ENCODE measurements around the gene ITGB8.
"Not testable (repeated sequence)": the region's sequence is repeated elsewhere in the genome, so short reads cannot be mapped to it uniquely, and the experiment has no call there.

The ITGB8 gene

DNA sequence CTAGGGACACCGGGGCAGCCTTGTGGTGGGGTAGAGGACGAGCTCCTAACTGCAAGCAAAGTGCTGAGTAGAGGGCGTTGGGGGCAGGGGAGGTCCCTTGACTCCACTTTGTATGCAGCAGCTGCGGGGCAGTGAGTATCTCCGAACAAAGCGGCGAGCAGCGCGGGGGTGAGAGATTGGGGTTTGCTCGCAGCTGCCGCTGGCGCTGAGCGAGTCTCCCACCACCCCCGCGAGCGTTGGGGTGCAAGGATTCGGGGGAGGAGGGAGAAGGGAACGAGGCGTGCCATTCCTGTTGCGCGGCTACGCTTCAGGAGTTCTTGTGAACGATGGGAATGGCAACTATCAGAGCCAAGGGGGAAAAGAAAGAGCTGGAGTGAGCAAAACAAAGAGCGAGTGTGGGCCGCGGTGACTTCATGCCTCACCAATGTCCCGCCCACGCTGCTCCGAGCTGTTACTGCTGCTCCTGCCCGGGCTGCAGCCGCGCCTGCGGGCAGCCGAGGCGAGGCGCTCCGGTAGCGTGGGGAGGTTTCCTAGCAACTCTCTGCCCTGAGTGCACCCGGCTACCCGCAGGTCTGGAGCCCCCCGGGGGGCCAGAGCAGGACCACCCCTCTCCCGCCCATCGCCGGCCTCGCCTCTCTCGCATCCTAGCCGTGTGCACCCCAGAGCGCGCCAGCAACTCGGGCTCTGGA is at the start of gene ITGB8:
ITGB8 (plus strand) TSS at position 662 of the 689 bp plus-strand sequence. CDS start 907 bp downstream, outside the sequence.
- DNase-seq (ENCODE audit: low spot score), result peak; percentile 87

- DNase-seq (ENCODE audit: low spot score), result no peak
Observed at GRCh38 chr7:20282959-20283358, 47.7 kb upstream of the ITGB8 start.

DNA sequence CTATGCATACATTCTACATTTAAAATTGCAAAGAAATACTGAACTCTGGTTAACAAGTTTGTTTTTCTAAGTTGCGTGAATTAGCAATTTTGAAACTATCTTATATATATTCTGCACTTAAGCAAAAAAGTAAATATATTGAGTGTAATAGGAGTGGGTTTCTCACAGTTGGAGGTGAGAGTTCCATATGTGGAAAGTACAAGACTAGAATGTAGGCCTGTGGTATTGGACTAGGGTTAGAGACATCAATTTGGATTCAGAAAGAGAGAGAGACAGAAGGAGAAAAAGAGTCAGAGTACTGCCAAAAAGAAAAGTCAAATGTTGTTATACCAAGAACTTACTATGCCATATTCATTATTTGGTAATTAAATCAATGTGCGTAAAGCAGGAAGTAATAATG is 47.3 kb upstream of the ITGB8 start:
- no peak for DNase-seq (ENCODE audit: low spot score)

- no peak for DNase-seq (ENCODE audit: low spot score)
Observed at GRCh38 chr7:20284003-20284770, 46.5 kb upstream of the ITGB8 start.

- no peak for DNase-seq (ENCODE audit: low spot score)
Observed at GRCh38 chr7:20284771-20285143, 45.9 kb upstream of the ITGB8 start.

GRCh38 chr7:20287317-20287716 is 43.4 kb upstream of the ITGB8 start:
- no peak for DNase-seq (ENCODE audit: low spot score)

GRCh38 chr7:20288036-20288435 is 42.7 kb upstream of the ITGB8 start:
- DNase-seq (ENCODE audit: low spot score), result no peak

DNA sequence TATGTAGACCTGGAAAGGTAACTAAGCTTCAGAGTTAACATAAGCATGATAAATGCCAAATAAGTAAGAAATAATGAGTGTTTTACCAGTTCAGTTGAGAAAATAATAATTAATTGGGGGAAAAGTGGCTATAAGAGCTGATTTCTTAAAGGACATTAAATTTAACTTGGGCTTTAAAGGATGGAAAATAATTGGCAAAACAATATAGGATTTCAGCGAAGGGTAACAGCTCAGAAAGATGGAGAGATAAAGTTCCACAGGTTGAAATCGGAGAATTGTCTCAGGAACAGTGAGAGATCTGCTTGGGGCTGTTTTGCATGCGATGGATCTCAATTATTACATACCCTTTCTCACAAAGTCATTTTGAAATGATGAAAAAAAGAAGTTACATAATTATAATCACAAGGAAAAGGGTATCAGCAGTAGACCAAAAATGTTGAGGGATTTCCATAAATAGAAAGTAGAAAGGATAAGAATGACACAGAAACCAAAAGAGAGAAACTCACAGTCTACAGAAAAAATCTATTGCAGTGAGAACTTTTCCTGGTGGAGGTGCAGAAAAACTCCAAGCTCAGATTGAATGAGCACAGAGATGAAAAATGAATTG is 40.1 kb upstream of the ITGB8 start:
- no peak for DNase-seq (ENCODE audit: low spot score)

- DNase-seq (ENCODE audit: low spot score), result no peak
Observed at GRCh38 chr7:20293336-20293735, 37.4 kb upstream of the ITGB8 start.

GRCh38 chr7:20296444-20296843 is 34.3 kb upstream of the ITGB8 start:
- no peak for DNase-seq (ENCODE audit: low spot score)

DNA sequence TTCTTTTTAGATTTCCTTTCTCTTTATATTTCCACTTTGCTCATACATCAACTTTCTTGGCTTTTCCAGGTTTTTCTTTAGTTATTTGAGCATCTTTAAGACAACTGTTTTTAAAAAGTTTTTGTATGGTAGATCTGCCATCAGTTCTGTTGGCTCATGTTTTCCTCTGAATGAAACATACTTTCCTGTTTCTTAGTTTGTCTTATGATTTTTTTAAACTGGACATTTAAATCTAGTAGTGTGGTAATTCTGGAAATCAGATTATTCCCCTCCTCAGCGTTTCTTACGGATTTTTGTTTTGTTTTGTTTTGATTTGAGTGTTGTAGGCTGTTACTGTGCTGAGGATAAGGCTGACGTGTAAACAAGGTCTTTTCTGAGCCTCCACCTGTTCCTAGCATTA is 33.8 kb upstream of the ITGB8 start:
- no peak for DNase-seq (ENCODE audit: low spot score)

- DNase-seq (ENCODE audit: low spot score), result no peak
Observed at GRCh38 chr7:20298486-20298901, 32.2 kb upstream of the ITGB8 start.

GRCh38 chr7:20299145-20299544 is 31.6 kb upstream of the ITGB8 start:
- DNase-seq (ENCODE audit: low spot score), result no peak

- no peak for DNase-seq (ENCODE audit: low spot score)
Observed at GRCh38 chr7:20299647-20300312, 30.9 kb upstream of the ITGB8 start.

GRCh38 chr7:20301311-20301939 is 29.3 kb upstream of the ITGB8 start:
- no peak for DNase-seq (ENCODE audit: low spot score)

GRCh38 chr7:20302300-20302699 is 28.4 kb upstream of the ITGB8 start:
- DNase-seq (ENCODE audit: low spot score), result not testable (repeated sequence)

DNA sequence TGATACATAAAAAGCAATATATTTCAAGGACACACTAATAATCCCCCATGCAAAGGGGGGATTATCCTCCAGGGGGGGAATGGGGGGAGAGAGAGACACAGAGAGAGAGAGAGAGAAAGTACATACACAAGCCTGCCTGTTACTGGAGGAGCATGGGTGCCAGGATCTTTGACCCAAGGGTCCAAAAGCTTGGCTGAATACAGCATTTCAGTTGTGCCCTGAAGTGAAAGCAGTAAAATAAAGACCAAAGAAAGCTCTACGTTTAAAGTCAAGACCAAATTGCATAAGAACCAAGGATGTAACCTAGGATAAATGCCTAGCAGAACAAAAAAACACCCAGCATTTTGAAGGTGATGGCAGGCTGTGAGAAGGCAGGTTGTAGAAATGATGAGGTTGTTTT is 27.8 kb upstream of the ITGB8 start:
- DNase-seq (ENCODE audit: low spot score), result no peak

GRCh38 chr7:20304366-20304765 is 26.3 kb upstream of the ITGB8 start:
- no peak for DNase-seq (ENCODE audit: low spot score)

DNA sequence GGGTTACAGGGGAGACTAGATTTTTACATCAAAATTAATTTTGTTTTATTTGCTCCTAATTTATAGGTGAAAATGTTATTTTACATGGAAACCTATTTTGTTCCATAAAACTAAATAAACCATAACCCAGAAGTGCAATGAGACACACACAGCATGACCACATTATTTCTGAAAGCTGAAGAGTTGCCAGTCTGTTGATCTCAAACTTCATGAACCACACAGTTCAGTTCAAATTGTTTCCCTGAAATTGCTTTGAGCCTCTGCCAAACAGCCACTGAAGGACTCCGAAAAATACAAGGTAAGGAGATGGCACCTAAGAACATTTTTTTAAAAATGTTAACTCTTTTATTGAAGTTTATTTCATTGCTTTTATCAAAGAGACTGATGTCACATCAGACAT is 25.0 kb upstream of the ITGB8 start:
- no peak for DNase-seq (ENCODE audit: low spot score)

DNA sequence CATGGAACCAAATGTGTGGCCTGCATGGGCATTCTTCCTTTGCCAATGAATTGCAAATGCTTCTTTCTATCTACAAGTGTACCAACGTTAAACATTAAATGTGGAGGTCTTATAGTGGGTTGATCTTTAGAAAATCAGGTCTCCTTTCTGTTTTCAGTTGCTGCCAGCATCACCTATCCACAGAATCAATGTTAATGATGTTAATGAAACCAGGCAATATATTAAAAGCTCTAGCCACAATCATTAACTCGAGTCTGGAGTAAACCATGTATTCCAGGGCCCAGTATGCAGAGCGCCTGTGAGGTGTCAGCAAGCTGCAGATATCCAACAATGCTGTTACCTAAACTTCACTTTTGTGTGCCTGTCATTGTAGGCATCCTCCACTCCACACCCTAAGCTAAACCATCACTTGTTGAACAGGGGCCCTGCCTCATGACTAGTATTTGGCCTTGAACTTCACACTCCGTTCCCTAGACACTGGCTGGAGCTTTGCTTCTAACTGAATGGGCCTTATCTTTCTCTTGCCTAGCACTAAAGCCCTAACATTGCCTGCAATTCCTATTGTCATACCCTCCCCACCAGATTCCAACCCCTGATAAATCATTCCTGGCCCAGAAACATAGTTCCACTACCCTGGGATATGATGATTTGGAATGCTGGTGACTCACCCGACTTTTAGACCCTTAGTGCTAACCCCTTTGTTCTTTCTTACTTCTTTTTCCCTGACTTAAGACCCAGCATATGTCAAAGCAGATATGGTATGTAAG is 24.3 kb upstream of the ITGB8 start:
- DNase-seq (ENCODE audit: low spot score), result no peak

- no peak for DNase-seq (ENCODE audit: low spot score)
Observed at GRCh38 chr7:20307119-20307518, 23.6 kb upstream of the ITGB8 start.

Data from ecto neural progenitor cell (in vitro differentiated cells).